ENCODE data around the gene TMEM132C.

TMEM132C gene

GRCh38 chr12:128305336-128305892, 38.4 kb downstream of the TMEM132C start:
- no peak for TF ChIP-seq CTCF (IDR thresholded peaks at IDR 0.05; ENCODE audit: low read depth, low read length)
- DNase-seq (ENCODE audit: low read depth in 2 of 2): no peak
- no peak overlapping the region for H3K4me3 ChIP-seq (replicated peaks in 1 of 2; ENCODE audit: low read depth in 2 of 2, low read length in 2 of 2)

GRCh38 chr12:128307791-128308190, 40.8 kb downstream of the TMEM132C start:
- H3K4me3 ChIP-seq (replicated peaks in 1 of 2; ENCODE audit: low read depth in 2 of 2, low read length in 2 of 2): no peak overlapping the region
- DNase-seq (ENCODE audit: low read depth in 2 of 2): no peak
- no peak for TF ChIP-seq CTCF (IDR thresholded peaks at IDR 0.05; ENCODE audit: low read depth, low read length)

GRCh38 chr12:128312661-128313060, 45.7 kb downstream of the TMEM132C start:
- no peak overlapping the region for H3K4me3 ChIP-seq (replicated peaks in 1 of 2; ENCODE audit: low read depth in 2 of 2, low read length in 2 of 2)
- no peak for TF ChIP-seq CTCF (IDR thresholded peaks at IDR 0.05; ENCODE audit: low read depth, low read length)
- no peak for DNase-seq (ENCODE audit: low read depth in 2 of 2)

- H3K4me3 ChIP-seq (replicated peaks in 1 of 2; ENCODE audit: low read depth in 2 of 2, low read length in 2 of 2): no peak overlapping the region
- no peak for TF ChIP-seq CTCF (IDR thresholded peaks at IDR 0.05; ENCODE audit: low read depth, low read length)
- no peak for DNase-seq (ENCODE audit: low read depth in 2 of 2)
Observed at GRCh38 chr12:128313931-128314330, 47.0 kb downstream of the TMEM132C start.

GRCh38 chr12:128314611-128315010, 47.6 kb downstream of the TMEM132C start:
- no peak overlapping the region for H3K4me3 ChIP-seq (replicated peaks in 1 of 2; ENCODE audit: low read depth in 2 of 2, low read length in 2 of 2)
- DNase-seq (ENCODE audit: low read depth in 2 of 2): no peak
- no peak for TF ChIP-seq CTCF (IDR thresholded peaks at IDR 0.05; ENCODE audit: low read depth, low read length)

- TF ChIP-seq CTCF (IDR thresholded peaks at IDR 0.05; ENCODE audit: low read depth, low read length): no peak
- no peak overlapping the region for H3K4me3 ChIP-seq (replicated peaks in 1 of 2; ENCODE audit: low read depth in 2 of 2, low read length in 2 of 2)
- no peak for DNase-seq (ENCODE audit: low read depth in 2 of 2)
Observed at GRCh38 chr12:128316078-128316477, 49.1 kb downstream of the TMEM132C start.

- TF ChIP-seq CTCF (IDR thresholded peaks at IDR 0.05; ENCODE audit: low read depth, low read length): no peak
- no peak overlapping the region for H3K4me3 ChIP-seq (replicated peaks in 1 of 2; ENCODE audit: low read depth in 2 of 2, low read length in 2 of 2)
- DNase-seq (ENCODE audit: low read depth in 2 of 2): peak in 1 of 2 donors; percentile 68
Observed at GRCh38 chr12:128316973-128317526, 50.1 kb downstream of the TMEM132C start.

Measured in cardiac fibroblast (primary cell).